NCI-H345 treated with DMSO at 0.1 percent for 48 hours (cell line): Measurements from ENCODE around the gene POU2F1.
"Not testable (repeated sequence)": the region's sequence is repeated elsewhere in the genome, so short reads cannot be mapped to it uniquely, and the experiment has no call there.

Source experiments
- DNase-seq: peaks from one replicate; lab custom pipeline; 2025; ENCODE audit not compliant: unreplicated experiment; lab: John Stamatoyannopoulos, UW

POU2F1 gene

GRCh38 chr1:167205306-167206050 lies 15.2 kb upstream of the POU2F1 start:
- not testable (repeated sequence) for DNase-seq

- DNase-seq = no peak
Observed at GRCh38 chr1:167206166-167206835, 14.4 kb upstream of the POU2F1 start.

DNA sequence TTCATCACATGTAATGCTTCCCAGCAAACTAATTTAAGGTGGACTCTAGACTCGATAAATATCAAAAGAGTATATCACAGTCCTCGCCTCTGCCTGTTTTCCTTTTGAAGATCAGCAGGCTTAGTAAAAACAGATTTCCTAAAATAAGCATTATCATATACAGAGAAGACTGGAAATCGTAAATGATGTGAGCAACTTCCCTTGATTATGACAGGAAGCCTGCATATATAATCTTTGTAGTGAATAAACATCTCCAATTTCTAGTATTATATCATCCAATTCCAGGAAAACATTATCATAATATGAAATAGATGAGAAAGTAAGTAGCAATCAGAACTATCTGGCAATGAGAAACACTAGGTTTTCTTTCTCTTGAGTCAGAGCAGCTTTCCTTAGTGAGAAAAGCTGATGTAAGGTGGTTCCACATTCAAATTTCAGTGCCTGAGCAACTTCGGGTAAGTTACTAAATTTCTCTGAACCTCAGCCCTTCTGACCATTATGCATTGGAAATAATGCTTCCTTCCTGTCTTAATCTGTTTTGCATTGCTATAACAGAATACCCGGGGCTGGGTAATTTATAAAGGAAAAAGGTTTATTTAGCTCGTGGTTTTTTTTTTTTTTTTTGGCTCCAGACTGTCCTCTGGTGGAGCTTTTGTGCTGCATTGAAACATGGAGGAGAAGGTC lies 12.6 kb upstream of the POU2F1 start:
- no peak for DNase-seq

GRCh38 chr1:167208624-167208976 lies 12.1 kb upstream of the POU2F1 start:
- DNase-seq = no peak

DNA sequence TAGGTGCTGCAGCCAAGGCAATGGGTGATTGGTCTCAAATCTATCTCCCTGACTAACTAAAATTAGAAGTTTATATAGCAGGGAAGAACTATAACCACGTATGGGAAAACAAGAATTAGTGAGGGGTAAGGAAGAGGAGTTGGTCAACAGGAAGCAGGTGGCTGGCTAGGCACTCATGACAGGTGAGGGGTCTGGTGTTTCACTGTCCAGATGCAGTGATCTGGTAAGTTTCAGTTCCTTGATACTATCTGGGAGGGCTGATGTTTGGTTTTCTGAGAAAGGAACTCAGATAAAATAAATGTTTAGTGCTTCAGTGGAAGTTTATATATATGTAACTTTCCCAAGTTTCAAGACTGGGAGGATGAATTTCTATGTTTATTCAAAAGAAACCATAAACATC lies 11.6 kb upstream of the POU2F1 start:
- no peak for DNase-seq

- DNase-seq = no peak
Observed at GRCh38 chr1:167210966-167211674, 9.6 kb upstream of the POU2F1 start.

DNA sequence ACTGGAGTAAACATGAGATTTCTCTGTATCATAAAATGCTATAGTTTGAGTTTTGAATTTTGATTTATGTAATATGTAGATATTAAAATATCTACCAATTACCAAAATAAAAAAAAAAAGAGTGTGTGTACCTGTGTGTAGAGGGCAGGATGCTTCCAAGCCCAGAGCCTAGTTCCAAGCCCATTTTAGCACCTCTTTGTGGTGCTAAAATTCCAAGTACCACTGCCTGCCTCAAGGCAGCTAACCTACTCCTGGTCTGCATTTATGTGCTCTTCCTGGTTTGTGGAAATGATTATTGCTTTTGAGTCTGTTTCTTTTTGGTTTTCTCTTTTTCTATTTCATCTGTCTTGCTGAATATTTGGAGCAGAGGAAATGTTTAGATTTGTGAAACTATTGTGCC lies 8.7 kb upstream of the POU2F1 start:
- no peak for DNase-seq

DNA sequence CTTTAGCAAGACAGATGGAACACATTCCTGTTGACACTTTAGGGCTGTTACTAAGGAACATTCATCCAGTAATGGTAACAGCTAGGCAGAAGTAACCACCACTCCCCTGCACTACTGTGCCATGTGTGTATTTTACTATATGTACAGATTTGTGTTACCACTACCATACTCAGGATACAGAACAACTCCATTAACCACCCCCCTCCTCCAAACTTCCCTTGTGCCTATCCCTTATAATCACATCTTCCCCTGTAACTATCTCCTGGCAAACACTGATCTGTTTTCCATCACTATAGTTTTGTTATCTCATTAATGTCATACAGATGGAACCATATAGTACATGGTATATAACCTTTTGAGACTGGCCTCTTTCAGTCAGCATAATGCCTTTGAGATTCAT lies 3.9 kb upstream of the POU2F1 start:
- no peak for DNase-seq

DNA sequence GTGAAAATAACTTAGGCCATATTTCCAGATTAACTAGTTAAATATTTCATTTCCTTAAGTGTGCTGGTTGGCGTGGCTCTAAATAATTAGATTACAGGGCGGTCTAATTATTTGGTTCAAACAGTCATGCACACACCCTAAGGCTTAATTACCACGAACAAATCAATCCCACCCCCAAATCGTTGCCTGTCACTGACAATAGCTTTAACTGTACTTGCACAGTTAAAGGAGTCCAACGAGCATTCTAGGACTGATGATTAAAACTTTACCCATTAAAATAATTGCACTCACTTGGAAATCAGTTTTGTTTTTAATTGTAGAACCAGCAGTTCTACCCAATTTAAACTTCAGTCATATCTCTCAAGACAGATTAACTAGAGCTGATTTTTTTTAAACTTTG lies 1.5 kb upstream of the POU2F1 start:
- DNase-seq = no peak

GRCh38 chr1:167219646-167220536 lies 795 bp upstream of the POU2F1 start:
- DNase-seq = peak; percentile 86

DNA sequence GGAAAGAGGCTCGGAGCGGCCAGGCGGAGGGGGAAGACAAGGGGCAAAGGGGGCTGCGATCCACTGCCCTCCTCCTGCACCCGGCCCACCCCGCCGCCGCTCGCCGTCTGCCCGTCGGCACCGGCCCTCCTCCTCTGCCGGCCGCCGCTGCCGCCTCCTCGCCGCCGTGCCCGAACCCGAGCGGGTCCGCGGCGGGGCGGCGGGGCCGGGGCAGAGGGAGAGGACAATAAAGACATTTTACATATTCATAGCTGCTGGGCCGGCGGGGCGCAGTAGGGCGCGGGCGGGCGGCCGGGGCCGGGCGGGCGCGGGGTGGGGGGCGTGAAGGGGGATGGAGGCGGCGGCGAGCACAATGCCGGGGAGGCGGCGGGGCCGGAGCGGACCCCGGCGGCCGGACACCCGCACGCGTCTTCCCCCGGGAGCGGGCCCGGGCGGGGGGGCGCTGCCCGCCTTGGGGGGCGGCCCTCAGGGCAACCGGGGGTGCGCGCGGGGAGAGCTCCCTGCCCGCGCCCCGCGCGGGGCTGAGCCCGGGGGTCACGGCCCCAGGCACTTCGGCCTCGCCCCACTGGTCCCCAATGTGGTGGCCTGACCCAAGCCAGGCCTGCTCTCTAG lies 546 bp downstream of the POU2F1 start:
- no peak for DNase-seq

DNA sequence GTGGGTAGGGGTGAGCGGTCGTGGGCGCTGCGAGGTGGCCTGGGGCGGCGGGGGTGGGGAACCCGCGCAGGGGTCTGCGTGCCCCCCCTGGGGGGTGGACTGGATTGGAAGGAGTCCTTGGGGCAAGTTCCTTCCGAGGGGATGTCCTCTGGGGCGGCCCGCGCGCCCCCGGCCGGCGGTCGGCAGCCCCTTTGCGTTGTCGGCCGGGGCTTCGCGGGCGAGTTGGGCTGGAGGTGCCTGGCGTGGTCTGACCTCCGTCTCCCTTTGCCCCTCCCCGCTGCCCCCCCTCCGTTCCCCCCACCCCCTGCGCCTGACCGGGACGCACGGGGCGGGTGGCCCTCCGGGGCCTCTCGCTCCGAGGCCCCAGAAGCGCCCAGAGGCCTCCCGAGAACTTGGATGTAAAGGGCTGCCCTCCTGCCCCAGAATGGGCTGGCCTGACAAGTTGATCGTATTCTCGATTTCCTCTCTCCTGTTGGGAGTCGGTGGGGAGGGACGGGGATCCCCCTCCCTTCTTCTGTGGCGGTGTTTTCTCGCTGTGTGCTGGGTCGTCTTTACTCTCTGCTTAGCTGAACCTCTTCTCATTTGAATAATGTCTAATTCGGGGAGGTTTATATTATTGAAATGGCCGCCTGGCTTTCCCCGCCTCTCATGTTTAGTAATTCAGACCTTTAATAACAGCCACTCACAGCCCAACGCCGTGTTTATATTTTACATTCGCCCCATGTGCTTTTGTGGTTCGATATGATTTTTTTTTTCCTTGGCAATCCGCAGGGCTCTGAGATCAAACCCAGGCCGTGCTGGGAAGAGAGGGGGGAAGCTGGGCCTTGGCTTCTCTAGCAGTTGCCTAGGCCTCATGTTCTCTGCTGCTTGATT lies 1.3 kb downstream of the POU2F1 start:
- DNase-seq = peak; percentile 64

GRCh38 chr1:167223144-167224103 lies 2.7 kb downstream of the POU2F1 start:
- DNase-seq = no peak

DNA sequence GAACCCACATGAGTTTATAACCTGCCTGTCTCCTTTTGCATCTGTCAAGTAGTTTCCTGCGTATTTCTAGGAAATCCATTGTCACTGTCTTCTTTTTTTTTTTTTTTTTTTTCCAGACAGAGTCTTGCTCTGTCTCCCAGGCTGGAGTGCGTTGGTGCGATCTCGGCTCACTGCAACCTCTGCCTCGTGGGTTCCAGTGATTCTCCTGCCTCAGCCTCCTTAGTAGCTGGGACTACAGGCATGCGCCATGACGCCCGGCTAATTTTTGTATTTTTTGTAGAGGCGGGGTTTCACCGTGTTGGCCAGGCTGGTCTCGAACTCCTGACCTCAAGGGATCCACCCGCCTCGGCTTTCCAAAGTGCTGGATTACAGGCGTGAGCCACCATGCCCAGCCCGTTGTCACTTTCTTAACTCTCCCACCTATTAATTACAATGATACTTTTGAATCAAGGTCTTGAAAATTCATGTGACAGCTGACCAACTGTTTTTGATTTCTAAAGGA lies 4.1 kb downstream of the POU2F1 start:
- not testable (repeated sequence) for DNase-seq

GRCh38 chr1:167225920-167226319 lies 5.2 kb downstream of the POU2F1 start:
- DNase-seq = no peak

- DNase-seq = no peak
Observed at GRCh38 chr1:167227934-167228378, 7.3 kb downstream of the POU2F1 start.

DNA sequence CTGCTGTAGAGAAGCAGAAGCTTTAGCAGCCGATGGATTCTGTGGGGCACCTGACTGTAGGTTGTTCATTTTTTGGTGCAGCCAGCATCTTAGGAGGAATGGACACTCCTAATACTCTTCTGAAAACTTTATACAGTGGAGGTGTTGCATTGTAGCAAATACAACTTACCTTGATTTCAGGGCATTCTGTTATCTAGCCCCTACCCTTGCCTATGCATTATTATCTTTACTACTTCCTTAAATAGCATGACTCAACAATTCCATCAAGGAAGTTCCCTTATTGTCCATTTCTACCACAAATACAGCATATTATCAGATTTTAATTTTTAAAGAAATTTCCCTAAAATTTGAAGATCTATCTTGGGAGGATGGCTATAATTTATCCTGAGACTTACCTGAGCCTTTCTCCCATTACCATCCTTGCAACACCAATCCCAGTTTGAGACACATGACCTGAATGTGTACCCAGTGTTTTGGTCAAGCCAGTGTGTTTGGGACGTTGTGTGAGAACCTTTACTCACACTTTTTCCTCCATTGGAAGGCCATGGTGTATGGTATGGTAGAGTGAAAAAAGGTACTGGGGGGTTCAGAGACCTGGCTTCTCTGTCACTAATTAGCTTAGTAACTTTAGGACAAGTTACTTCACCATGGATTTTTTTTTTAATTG lies 9.2 kb downstream of the POU2F1 start:
- no peak for DNase-seq
